Dendritic cell treated with granulocyte-macrophage colony-stimulating factor and Interleukin-4, amounts not matched to agents 40 ng/mL and 50 ng/mL, for 4 days (primary cell): ENCODE data around the gene MEOX1.

ENCODE experiments used
- H3K27ac Mint-ChIP-seq: one replicate; pipeline ENCODE4 v1.8.0; 2022; ENCODE audit warnings: mild to moderate bottlenecking, mixed read lengths
- H3K27me3 Mint-ChIP-seq: one replicate; pipeline ENCODE4 v1.8.0; 2022; ENCODE audit warnings: mild to moderate bottlenecking, mixed read lengths
- H3K36me3 Mint-ChIP-seq: one replicate; pipeline ENCODE4 v1.8.0; 2022; ENCODE audit warnings: low read depth, mixed read lengths
- H3K4me1 Mint-ChIP-seq: one replicate; pipeline ENCODE4 v1.8.0; 2022; ENCODE audit warnings: low read depth, mixed read lengths
- H3K4me3 Mint-ChIP-seq: one replicate; pipeline ENCODE4 v1.8.0; 2022; ENCODE audit warnings: mild to moderate bottlenecking, moderate library complexity, mixed read lengths
- H3K9me3 Mint-ChIP-seq: one replicate; pipeline ENCODE4 v1.8.0; 2022; ENCODE audit warnings: mixed read lengths
- intact Hi-C: fragments of 100-400 bp; cut with micrococcal nuclease; formaldehyde crosslinking; loops from one replicate; pipeline ENCODE4 v1.15.0; 2022

MEOX1 gene

GRCh38 chr17:43634591-43635125, 27.1 kb downstream of the MEOX1 start:
- Mint-ChIP-seq H3K4me1 (no peaks in the 10 kb centered on the region), H3K9me3 (no peaks in the 10 kb centered on the region), H3K27me3 (peaks cover 12% of the 10 kb centered on the region), H3K36me3 (no peaks in the 10 kb centered on the region), H3K4me3 (no peak overlapping the region), H3K27ac (no peak overlapping the region)
- intact Hi-C loops = no loop called here

- peaks cover 21% of the 10 kb centered on the region for H3K27me3 Mint-ChIP-seq
- no peaks in the 10 kb centered on the region for H3K9me3 Mint-ChIP-seq
- H3K36me3 Mint-ChIP-seq = no peaks in the 10 kb centered on the region
- H3K4me3 Mint-ChIP-seq = no peak overlapping the region
- intact Hi-C loops = no loop called here
- H3K4me1 Mint-ChIP-seq = no peaks in the 10 kb centered on the region
- H3K27ac Mint-ChIP-seq = no peak overlapping the region
Observed at GRCh38 chr17:43632221-43632620, 29.5 kb downstream of the MEOX1 start.

DNA sequence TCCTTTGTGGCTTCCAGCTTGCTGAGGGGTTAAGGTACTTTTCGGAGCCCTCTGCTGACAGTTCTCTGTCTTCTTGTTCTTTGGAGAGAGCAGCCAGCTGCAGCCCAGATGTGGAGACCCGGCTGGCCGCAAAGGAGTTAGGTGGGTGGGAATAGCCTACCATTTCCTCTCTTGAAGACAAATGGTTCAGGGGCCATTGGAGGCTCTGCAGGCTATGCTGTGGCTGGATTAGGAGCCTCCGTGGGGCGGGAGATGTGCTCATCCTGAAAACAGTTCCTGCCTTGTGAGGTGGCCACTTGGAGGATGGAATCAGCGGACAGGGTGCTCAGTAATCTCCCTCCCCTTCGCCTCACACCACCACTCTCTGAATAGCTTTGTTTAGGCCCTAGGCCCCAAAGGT, 30.3 kb downstream of the MEOX1 start:
- Mint-ChIP-seq H3K4me3 (no peak overlapping the region), H3K4me1 (no peaks in the 10 kb centered on the region), H3K27ac (no peak overlapping the region), H3K27me3 (peaks cover 19% of the 10 kb centered on the region), H3K9me3 (no peaks in the 10 kb centered on the region), H3K36me3 (no peaks in the 10 kb centered on the region)
- intact Hi-C loops = no loop called here

- no peak overlapping the region for H3K27ac Mint-ChIP-seq
- H3K9me3 Mint-ChIP-seq = no peaks in the 10 kb centered on the region
- H3K4me1 Mint-ChIP-seq = peaks cover 9% of the 10 kb centered on the region
- intact Hi-C loops = no loop called here
- H3K4me3 Mint-ChIP-seq = no peak overlapping the region
- H3K36me3 Mint-ChIP-seq = no peaks in the 10 kb centered on the region
- peaks cover 20% of the 10 kb centered on the region for H3K27me3 Mint-ChIP-seq
Observed at GRCh38 chr17:43628089-43628650, 33.6 kb downstream of the MEOX1 start.

GRCh38 chr17:43627653-43628052, 34.1 kb downstream of the MEOX1 start:
- H3K36me3 Mint-ChIP-seq = no peaks in the 10 kb centered on the region
- no peak overlapping the region for H3K27ac Mint-ChIP-seq
- H3K4me1 Mint-ChIP-seq = peaks cover 9% of the 10 kb centered on the region
- no peaks in the 10 kb centered on the region for H3K9me3 Mint-ChIP-seq
- H3K4me3 Mint-ChIP-seq = no peak overlapping the region
- intact Hi-C loops = no loop called here
- H3K27me3 Mint-ChIP-seq = peaks cover 22% of the 10 kb centered on the region

GRCh38 chr17:43626023-43626422, 35.7 kb downstream of the MEOX1 start:
- peaks cover 9% of the 10 kb centered on the region for H3K4me1 Mint-ChIP-seq
- H3K27me3 Mint-ChIP-seq = peaks cover 27% of the 10 kb centered on the region
- intact Hi-C loops = no loop called here
- H3K27ac Mint-ChIP-seq = no peak overlapping the region
- no peaks in the 10 kb centered on the region for H3K36me3 Mint-ChIP-seq
- H3K4me3 Mint-ChIP-seq = no peak overlapping the region
- no peaks in the 10 kb centered on the region for H3K9me3 Mint-ChIP-seq

DNA sequence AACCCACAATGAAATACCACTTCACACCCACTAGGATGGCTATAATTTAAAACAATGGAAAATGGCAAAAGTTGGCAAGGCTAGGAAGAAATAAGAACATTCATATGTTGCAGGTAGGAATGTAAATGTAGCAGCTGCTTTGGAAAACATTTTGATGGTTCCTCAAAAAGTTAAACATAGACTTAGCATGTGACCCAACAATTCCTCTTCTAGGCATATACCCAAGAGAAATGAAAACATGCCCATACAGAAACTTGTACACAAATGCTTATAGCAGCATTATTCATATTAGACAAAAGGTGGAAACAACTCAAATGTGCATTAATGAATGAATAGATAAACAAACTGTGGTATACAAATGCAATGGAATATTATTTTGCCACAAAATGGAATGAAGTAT, 36.1 kb downstream of the MEOX1 start:
- peaks cover 9% of the 10 kb centered on the region for H3K4me1 Mint-ChIP-seq
- intact Hi-C loops = no loop called here
- peaks cover 29% of the 10 kb centered on the region for H3K27me3 Mint-ChIP-seq
- H3K9me3 Mint-ChIP-seq = no peaks in the 10 kb centered on the region
- H3K36me3 Mint-ChIP-seq = no peaks in the 10 kb centered on the region
- no peak overlapping the region for H3K27ac Mint-ChIP-seq
- no peak overlapping the region for H3K4me3 Mint-ChIP-seq

GRCh38 chr17:43620581-43620980, 41.1 kb downstream of the MEOX1 start:
- no peak overlapping the region for H3K4me3 Mint-ChIP-seq
- no peaks in the 10 kb centered on the region for H3K9me3 Mint-ChIP-seq
- H3K27me3 Mint-ChIP-seq = peaks cover 14% of the 10 kb centered on the region
- intact Hi-C loops = no loop called here
- H3K36me3 Mint-ChIP-seq = no peaks in the 10 kb centered on the region
- H3K4me1 Mint-ChIP-seq = peaks cover 5% of the 10 kb centered on the region
- no peak overlapping the region for H3K27ac Mint-ChIP-seq

GRCh38 chr17:43620147-43620546, 41.6 kb downstream of the MEOX1 start:
- no peaks in the 10 kb centered on the region for H3K9me3 Mint-ChIP-seq
- intact Hi-C loops = no loop called here
- no peak overlapping the region for H3K4me3 Mint-ChIP-seq
- peaks cover 5% of the 10 kb centered on the region for H3K4me1 Mint-ChIP-seq
- no peak overlapping the region for H3K27ac Mint-ChIP-seq
- H3K27me3 Mint-ChIP-seq = peaks cover 14% of the 10 kb centered on the region
- no peaks in the 10 kb centered on the region for H3K36me3 Mint-ChIP-seq

DNA sequence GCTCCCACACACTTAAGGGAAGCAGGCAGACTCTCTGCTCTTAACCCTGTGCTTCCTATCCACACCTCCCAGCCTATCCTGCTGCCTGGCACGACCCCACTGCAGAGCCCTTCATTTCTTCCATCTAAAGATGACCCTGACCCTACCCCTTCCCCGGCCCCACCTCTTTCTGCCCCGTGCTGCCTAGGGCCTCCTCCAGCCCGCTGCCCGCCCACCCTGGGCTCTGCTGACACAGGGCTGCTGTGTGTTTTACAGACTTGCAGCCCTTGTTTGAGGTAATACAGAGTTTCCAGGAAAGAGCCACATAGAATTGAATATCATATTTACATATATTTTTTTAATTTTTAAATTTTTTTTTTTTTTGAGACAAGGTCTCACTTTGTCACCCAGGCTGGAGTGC, 42.0 kb downstream of the MEOX1 start:
- Mint-ChIP-seq H3K9me3 (no peaks in the 10 kb centered on the region), H3K4me1 (peaks cover 5% of the 10 kb centered on the region), H3K27me3 (peaks cover 14% of the 10 kb centered on the region), H3K4me3 (no peak overlapping the region), H3K27ac (no peak overlapping the region), H3K36me3 (no peaks in the 10 kb centered on the region)
- intact Hi-C loops = no loop called here

- peaks cover 24% of the 10 kb centered on the region for H3K27me3 Mint-ChIP-seq
Observed at GRCh38 chr17:43618276-43618675, 43.4 kb downstream of the MEOX1 start.

GRCh38 chr17:43616852-43617251, 44.9 kb downstream of the MEOX1 start:
- no peak overlapping the region for H3K4me3 Mint-ChIP-seq
- peaks cover 5% of the 10 kb centered on the region for H3K4me1 Mint-ChIP-seq
- intact Hi-C loops = no loop called here
- no peak overlapping the region for H3K27ac Mint-ChIP-seq
- peaks cover 26% of the 10 kb centered on the region for H3K27me3 Mint-ChIP-seq
- peaks cover 3% of the 10 kb centered on the region for H3K9me3 Mint-ChIP-seq
- no peaks in the 10 kb centered on the region for H3K36me3 Mint-ChIP-seq

More at GRCh38 chr17:43618276-43618675, 43.4 kb downstream of the MEOX1 start:
- no peaks in the 10 kb centered on the region for H3K9me3 Mint-ChIP-seq
- no peak overlapping the region for H3K4me3 Mint-ChIP-seq
- no peaks in the 10 kb centered on the region for H3K36me3 Mint-ChIP-seq
- no peak overlapping the region for H3K27ac Mint-ChIP-seq
- H3K4me1 Mint-ChIP-seq = peaks cover 5% of the 10 kb centered on the region
- intact Hi-C loops = no loop called here

GRCh38 chr17:43616421-43616820, 45.3 kb downstream of the MEOX1 start:
- intact Hi-C loops = no loop called here
- no peaks in the 10 kb centered on the region for H3K36me3 Mint-ChIP-seq
- peaks cover 5% of the 10 kb centered on the region for H3K4me1 Mint-ChIP-seq
- no peak overlapping the region for H3K4me3 Mint-ChIP-seq
- H3K27ac Mint-ChIP-seq = no peak overlapping the region
- peaks cover 26% of the 10 kb centered on the region for H3K27me3 Mint-ChIP-seq
- peaks cover 7% of the 10 kb centered on the region for H3K9me3 Mint-ChIP-seq

DNA sequence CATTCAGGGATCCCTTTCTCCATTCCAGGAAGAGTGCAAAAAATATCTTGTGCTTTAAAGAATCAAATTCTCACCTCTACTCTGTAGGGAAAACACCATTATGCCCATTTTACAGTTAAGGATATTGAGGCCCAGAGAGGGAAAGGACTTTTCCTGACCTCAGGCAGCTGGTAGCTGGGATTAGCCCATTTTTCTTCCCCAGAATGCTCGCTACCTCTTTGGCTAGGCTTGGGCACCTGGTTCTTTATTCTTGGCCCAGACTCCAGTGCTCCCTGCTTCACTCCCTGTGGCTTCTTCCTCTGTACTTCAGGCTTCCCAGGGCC, 45.7 kb downstream of the MEOX1 start:
- peaks cover 5% of the 10 kb centered on the region for H3K4me1 Mint-ChIP-seq
- H3K4me3 Mint-ChIP-seq = no peak overlapping the region
- H3K27me3 Mint-ChIP-seq = peaks cover 26% of the 10 kb centered on the region
- intact Hi-C loops = no loop called here
- H3K36me3 Mint-ChIP-seq = no peaks in the 10 kb centered on the region
- peaks cover 10% of the 10 kb centered on the region for H3K9me3 Mint-ChIP-seq
- no peak overlapping the region for H3K27ac Mint-ChIP-seq

DNA sequence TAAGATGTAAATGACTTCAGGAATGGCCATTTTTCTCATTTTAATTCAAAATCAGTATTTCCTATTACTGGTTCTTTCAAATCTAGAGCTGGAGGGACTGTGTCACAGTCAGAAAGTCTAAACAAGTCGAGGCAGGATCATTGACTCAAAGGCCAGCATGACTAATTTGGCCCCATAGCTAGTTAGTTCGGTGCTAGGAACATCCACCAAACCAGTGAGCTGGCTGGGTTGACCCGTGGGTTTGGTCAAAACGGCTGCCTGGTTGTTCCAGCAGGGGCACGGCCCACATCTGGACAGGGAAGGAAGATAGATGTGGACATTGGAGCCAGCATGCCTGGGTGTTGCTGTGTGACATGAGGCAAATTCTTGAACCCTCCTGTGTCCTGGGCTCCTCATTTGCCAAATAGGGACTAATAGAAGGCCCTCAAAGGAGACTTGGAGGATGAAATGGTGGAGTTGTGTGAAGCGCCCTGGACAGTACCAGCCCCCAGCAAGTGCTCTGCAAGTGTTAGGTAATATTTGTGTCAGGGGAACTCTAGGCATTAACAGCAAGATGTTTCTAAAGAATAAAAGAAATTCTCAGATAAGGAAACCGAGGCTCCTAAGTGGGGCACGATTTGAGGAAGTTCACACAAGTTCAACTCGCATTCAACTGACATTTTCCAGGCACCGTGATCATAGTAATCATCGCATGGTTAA, 46.2 kb downstream of the MEOX1 start:
- Mint-ChIP-seq H3K27me3 (peaks cover 25% of the 10 kb centered on the region), H3K9me3 (peaks cover 10% of the 10 kb centered on the region), H3K27ac (no peak overlapping the region), H3K36me3 (no peaks in the 10 kb centered on the region), H3K4me3 (no peak overlapping the region), H3K4me1 (peaks cover 5% of the 10 kb centered on the region)
- intact Hi-C loops = no loop called here
